MG63 (cell line): Measurements from ENCODE around the gene SLC17A7. TPM values are rescaled to one million over a fixed set of nuclear protein-coding genes. Genes with fewer than 3 reads are reported as not detected.

Experiments
- DNase-seq: peaks from one replicate; pipeline ENCODE4 v3.0.0-alpha.2; 2020
- H3K27me3 ChIP-seq: fragments of 250-450 bp; sonication (Bioruptor Pico); 2 replicates; pipeline ENCODE4 v1.5.1; 2020; ENCODE audit warnings: mild to moderate bottlenecking, moderate library complexity
- H3K36me3 ChIP-seq: fragments of 250-450 bp; sonication (Bioruptor Pico); 2 replicates; pipeline ENCODE4 v1.5.1; 2020; ENCODE audit warnings: mild to moderate bottlenecking, moderate library complexity
- H3K4me3 ChIP-seq: fragments of 250-450 bp; sonication (Bioruptor Pico); 2 replicates; pipeline ENCODE4 v1.5.1; 2020; ENCODE audit warnings: mild to moderate bottlenecking, moderate library complexity
- H3K9me3 ChIP-seq: fragments of 250-450 bp; sonication (Bioruptor Pico); 2 replicates; pipeline ENCODE4 v1.5.1; 2020; ENCODE audit warnings: mild to moderate bottlenecking, moderate library complexity
- total RNA-seq: library from RNA; depleted of rRNA; stranded (reverse); fragments of >200 nt; shearing (Covaris generic); gene quantifications from 2 replicates; pipeline ENCODE4 v1.2.3, GENCODE V29; 2014; ENCODE audit warnings: low replicate concordance

The SLC17A7 gene
- total RNA-seq, 1 experiment from 2014 or later = not detected

DNA sequence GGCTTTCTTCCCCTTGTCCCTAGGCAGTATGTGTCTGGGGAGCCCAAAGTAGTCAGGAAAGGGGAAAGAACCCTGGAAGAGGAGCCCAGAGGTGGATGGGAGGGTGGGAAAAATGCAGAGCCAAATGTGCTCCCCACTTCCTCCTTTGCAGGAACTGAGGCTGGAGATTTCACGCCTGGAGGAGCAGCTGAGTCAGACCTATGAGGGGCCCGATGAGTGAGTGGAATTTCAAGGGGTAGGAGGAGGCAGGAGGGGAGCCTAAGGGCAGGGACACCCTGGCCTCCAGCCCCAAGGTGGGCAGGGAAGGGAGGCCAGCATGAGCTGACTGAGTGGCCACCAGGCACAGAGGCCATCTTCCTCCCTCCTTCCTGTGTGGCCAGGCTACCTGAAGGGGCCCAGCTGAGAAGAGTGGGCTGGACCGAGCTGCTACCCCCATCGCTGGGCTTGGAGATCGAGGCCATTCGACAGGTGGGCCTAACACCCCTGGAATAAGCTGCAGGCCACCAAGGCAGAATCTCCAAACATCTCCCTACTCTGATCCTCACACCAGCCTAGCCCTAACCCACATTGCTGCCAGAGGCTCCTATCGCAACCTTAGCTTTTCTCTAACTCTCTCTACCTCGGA lies 32.4 kb downstream of the SLC17A7 start:
- H3K36me3 ChIP-seq = no peaks in the 10 kb centered on the region
- H3K4me3 ChIP-seq = no peak overlapping the region
- no peaks in the 10 kb centered on the region for H3K27me3 ChIP-seq
- DNase-seq = no peak
- H3K9me3 ChIP-seq = no peaks in the 10 kb centered on the region

DNA sequence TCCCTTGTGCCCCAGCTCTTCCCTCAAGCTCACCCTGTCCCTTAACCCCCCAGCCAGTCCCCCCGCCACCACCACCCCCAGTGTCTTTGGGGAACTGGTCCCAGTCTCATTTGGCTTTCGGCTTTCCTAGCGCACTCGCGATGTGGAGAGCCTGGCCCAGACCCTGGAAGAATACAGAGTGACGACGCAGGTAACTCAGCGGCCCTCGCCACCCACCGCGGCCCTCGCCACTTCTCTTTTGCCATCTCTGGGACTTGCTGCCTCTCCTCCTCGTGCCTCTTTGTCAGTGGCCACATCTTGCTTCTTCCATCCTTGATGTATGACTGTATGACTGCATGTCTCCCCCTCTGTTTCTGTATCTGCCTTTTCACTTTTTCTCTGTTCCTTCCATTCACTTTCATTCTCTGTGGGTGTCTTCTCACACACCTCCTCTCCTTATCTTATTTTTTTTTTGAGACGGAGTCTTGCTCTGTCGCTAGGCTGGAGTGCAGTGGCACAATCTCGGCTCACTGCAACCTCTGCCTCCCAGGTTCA lies 33.8 kb downstream of the SLC17A7 start:
- no peaks in the 10 kb centered on the region for H3K27me3 ChIP-seq
- no peak for DNase-seq
- H3K36me3 ChIP-seq = no peaks in the 10 kb centered on the region
- H3K9me3 ChIP-seq = no peaks in the 10 kb centered on the region
- H3K4me3 ChIP-seq = no peak overlapping the region

DNA sequence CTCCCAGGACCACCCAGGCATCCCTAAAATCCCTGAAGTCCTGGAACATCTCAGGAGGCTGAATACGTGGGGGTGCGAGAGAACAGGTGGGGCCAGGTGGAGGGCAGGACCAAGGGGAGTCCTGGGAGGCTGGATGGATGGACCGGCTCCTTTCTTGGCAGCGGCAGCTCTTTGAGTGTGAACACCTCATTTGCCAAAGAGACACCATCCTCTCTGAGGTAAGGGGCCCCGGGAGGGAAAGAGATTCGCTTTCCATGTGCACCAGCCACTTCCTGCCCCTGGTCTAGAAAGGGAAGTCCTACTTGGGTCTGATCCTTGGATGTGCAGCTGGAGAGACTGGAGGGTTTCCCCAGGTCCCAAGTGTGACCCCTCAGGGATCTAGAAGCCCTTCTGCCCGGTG lies 34.2 kb downstream of the SLC17A7 start:
- DNase-seq = no peak
- Histone ChIP-seq H3K27me3 (no peaks in the 10 kb centered on the region), H3K9me3 (no peaks in the 10 kb centered on the region), H3K36me3 (no peaks in the 10 kb centered on the region), H3K4me3 (no peak overlapping the region)

DNA sequence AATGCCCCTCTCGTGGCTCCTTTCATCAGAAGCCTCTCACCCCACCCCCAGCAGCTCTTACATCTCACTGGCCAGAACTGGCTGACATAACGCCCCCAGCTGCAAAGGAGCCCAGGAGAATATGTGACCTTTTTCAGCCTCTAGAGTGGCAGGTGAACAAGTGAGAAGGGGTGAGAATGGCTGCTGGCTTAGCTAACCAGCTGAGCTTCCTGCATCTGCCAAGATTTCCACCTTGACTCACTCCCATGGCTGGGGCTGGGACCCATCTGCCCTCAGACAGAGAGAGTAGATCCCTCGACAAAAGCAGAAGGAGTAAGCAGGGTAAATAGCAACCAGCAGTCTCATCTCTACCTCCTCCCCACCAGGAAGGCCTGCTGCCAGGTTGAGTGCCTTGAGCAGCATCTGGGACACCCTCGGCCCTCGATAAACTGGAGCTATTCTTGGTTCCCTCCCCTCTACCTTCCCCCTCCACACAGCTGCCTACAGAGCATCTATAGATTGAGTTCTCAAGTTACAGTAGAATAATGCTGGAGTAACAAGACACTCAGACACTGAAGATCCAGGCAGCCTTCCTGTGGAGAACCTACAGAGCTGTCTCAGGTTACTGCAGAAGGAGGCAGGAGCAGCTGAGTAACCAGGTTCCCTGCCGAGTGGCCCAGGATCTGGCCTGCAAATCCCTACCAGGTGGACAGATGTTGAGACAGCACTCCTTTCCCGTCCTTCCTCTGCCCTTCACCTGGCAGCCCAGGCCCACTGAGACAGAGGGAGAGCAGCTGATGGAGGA lies 37.7 kb downstream of the SLC17A7 start:
- no peak for DNase-seq
- no peak overlapping the region for H3K4me3 ChIP-seq
- no peaks in the 10 kb centered on the region for H3K36me3 ChIP-seq
- no peaks in the 10 kb centered on the region for H3K27me3 ChIP-seq
- H3K9me3 ChIP-seq = no peaks in the 10 kb centered on the region

DNA sequence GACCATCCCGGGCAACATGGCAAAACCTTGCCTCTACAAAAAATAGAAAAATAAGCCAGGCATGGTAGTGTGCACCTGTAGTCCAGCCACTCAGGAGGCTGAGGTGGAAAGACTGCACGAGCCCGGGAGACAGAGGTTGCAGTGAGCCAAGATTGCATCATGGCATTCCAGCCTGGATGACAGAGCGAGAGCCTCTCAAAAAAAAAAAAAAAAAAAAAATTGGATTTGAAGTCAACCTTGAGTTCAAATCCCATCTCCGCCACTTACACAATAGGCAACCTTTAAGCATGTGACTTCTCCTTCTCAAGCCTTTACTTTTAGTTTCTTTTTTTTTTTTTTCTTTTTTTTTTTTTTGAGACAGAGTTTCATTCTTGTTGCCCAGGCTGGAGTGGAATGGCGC lies 41.3 kb downstream of the SLC17A7 start:
- no peaks in the 10 kb centered on the region for H3K27me3 ChIP-seq
- DNase-seq = no peak
- no peaks in the 10 kb centered on the region for H3K36me3 ChIP-seq
- H3K4me3 ChIP-seq = no peak overlapping the region
- H3K9me3 ChIP-seq = no peaks in the 10 kb centered on the region

DNA sequence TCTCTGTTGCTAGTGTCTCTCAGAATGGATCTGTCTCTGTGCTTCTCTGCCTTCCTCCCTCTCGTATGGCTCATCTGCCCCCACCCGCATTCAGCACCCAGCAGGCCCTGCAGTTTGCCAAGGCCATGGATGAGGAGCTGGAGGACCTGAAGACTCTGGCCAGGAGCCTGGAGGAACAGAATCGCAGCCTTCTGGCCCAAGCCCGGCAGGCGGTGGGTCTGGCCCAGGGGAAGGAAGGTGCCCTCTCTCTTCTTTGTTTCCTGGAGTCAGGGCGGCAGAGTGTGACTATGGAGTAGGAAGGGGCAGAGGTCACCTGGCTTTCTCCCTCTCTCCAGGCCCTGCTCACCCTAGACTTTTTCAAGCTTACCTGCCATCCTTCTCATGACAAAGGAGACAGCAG lies 42.4 kb downstream of the SLC17A7 start:
- DNase-seq = no peak
- H3K27me3 ChIP-seq = no peaks in the 10 kb centered on the region
- H3K36me3 ChIP-seq = no peaks in the 10 kb centered on the region
- no peak overlapping the region for H3K4me3 ChIP-seq
- H3K9me3 ChIP-seq = no peaks in the 10 kb centered on the region

DNA sequence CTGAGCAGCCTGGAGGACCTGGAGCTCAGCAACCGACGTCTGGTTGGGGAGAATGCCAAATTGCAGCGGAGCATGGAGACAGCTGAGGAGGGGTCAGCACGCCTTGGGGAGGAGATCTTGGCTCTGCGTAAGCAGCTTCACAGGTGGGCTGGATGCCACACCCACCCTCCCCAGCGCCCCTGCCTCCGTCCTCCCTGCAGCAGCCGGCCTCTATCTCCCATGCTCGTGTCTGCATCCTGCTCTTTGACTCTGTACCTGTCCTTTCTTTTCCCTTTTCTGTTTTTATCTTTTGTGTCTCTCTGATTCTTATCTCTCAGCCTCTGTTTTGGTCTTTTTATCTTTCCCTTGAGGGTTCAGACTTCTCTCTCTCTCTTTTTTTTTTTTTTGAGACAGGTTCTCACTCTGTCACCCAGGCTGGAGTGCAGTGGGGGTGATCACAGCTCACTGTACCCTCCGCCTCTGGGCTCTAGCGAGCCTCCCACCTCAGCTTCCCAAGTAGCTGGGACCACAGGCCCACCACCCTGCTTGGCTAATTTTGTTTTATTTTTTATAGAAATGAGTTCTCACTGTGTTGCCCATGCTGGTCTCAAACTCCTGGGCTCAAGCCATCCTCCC lies 43.2 kb downstream of the SLC17A7 start:
- H3K9me3 ChIP-seq = no peaks in the 10 kb centered on the region
- no peak for DNase-seq

DNA sequence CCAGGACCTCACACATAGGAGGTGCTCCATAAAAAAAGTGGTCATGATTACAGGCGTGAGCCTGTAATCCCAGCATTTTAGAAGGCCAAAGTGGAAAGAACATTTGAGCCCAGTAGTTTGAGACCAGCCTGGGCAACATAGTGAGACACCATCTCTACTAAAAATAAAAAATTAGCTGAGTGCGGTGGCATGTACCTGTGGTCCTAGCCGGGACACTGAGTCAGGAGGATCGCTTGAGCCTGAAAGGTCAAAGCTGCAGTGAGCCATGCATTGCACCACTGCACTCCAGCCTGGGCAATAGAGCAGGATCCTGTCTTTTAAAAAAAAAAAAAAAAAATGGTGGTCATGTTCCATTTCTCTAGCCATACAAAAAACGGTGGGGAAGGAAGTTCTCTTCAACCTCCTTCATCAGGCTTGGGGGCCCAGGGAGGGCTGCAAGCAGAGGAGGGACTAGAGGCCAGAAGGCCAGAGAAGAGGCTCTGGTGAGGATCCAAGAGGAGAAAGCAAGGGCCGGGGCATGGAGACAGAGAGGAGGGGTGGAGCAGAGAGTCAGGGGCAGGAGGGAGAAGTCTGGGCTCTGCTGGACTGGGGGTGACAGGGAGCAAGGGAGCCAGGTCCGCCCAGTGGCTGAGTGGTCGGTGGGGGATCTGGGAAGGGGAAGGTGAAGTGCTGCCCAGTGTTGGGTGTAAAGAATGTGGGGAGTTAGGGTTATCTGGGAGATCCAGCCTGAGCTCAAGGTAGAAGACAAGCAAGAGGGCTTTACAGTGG lies 44.4 kb downstream of the SLC17A7 start:
- Histone ChIP-seq H3K4me3 (no peak overlapping the region), H3K27me3 (peaks cover 5% of the 10 kb centered on the region), H3K9me3 (no peaks in the 10 kb centered on the region), H3K36me3 (no peaks in the 10 kb centered on the region)
- no peak for DNase-seq

More for the DNA sequence above, 43.2 kb downstream of the SLC17A7 start:
- Histone ChIP-seq H3K27me3 (no peaks in the 10 kb centered on the region), H3K36me3 (no peaks in the 10 kb centered on the region), H3K4me3 (no peak overlapping the region)

DNA sequence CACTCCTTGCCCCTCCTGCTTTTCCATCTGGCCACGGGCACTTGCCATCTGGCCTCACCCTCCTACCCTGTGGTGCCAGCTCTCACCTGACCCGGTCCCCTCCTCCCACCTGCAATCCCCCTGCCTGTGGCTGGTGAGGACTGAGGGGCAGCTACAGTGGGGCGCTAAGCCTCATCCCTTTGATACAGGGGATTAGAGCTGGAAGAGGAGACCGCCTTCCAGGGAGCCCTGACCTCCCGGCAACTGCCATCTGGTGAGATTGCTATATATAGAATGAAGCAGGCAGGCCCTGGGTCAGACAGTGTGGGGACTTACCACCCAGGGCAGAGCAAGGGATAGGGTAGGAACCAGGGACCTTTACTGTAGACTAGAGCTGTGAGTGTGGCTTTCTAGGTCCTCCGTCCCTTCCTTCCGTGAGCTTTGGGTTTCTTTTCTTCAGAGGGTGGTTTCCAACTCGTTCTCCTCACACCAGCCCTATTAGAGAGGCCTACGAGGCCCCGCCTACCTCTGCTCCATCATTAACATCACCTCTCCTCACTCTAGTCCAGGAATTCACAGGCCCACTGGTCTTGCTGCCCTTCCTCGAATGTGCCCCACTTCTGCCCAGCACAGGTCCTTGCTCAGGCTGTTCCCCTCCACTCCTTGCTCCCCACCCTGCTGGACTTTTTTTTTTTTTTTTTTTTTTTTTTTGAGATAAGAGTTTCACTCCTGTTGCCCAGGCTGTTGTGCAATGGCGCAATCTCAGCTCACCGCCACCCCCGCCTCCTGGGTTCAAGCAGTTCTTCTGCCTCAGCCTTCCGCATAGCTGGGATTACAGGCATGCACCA lies 45.5 kb downstream of the SLC17A7 start:
- no peak for DNase-seq
- Histone ChIP-seq H3K4me3 (no peak overlapping the region), H3K27me3 (peaks cover 5% of the 10 kb centered on the region), H3K36me3 (no peaks in the 10 kb centered on the region), H3K9me3 (no peaks in the 10 kb centered on the region)

DNA sequence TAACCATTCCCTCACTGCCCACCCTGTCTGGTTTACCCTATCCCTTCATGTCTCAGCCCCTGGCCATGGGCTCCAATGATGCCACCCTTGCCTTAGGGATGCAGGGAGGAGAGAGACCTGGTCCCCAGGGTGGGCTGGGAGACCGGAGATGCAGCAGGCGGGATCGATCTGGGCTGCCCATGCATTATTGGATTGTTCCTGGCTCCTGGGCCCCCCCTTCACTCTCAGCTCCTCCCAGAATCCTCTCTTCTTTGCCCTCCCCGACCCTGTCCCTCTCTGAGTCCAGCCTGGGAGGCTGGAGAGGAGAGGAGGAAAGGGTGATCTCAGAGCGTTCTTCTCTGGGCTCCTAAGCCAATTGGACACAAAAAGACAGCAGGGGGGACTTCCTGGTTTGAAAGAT lies 47.4 kb downstream of the SLC17A7 start:
- DNase-seq = no peak
- H3K9me3 ChIP-seq = no peaks in the 10 kb centered on the region
- no peak overlapping the region for H3K4me3 ChIP-seq
- H3K27me3 ChIP-seq = peaks cover 7% of the 10 kb centered on the region
- no peaks in the 10 kb centered on the region for H3K36me3 ChIP-seq

DNA sequence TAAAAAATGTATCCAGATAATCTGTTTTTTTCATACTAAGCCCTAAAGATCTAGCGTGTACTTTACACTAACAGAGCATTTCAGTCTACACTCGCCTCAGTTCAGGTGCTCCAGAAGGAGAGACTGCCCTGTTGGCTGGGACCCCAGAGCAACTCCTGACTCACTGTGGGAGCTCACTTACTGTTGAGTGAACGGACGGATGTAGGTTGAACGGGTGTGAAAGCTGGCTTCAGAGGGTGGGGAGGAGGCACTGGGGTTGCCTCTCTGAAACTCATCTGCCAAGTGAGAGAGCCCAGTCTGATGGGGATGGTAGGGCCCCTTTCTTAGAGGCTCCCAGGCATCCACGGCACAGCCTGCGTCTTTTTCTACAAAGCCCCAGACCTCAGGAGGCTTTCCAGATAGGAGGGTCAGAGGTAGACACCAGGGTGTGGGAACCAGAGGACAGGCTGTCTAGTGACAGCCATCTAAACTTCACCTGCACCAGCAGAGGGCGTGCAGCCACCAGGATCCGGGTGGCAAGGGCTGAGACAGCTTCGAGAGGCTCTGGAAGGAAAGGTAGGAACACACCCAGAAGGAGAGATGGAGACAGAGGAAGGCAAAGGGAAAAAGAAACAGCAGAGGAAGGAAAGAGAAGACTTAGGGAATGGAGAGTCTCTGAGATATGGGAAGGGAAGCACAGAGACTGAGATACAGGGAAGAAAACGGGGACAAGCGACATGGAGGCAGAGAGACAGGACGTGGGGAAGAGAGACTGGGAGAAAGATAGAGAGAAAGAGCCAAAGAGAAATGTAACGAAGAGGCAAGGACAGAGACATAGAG lies 49.5 kb downstream of the SLC17A7 start:
- Histone ChIP-seq H3K27me3 (peaks cover 7% of the 10 kb centered on the region), H3K36me3 (no peaks in the 10 kb centered on the region), H3K9me3 (no peaks in the 10 kb centered on the region), H3K4me3 (no peak overlapping the region)
- peak; percentile 67 for DNase-seq

DNA sequence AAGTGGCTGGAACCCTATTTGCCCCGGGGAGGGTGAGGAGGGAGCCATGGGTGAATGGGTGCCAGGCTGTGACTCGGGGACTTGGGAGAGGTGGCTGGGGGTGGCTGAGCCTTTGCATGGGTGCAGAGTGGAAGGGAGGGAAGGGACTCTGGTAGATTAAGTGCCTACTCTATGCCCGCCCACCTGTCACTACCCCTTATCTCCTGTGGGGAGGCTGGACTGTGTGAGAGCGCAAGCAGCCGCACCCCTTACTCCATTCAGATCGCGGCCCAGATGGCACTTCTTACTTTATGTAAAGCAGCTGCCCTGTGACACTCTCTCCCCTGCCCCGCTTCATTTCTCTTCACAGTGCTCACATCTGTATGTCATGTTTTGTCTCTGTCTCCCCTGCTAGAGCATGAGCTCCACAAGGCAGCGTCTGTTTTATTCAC lies 50.4 kb downstream of the SLC17A7 start:
- H3K36me3 ChIP-seq = no peaks in the 10 kb centered on the region
- H3K9me3 ChIP-seq = no peaks in the 10 kb centered on the region
- H3K27me3 ChIP-seq = peaks cover 7% of the 10 kb centered on the region
- no peak overlapping the region for H3K4me3 ChIP-seq
- DNase-seq = no peak

DNA sequence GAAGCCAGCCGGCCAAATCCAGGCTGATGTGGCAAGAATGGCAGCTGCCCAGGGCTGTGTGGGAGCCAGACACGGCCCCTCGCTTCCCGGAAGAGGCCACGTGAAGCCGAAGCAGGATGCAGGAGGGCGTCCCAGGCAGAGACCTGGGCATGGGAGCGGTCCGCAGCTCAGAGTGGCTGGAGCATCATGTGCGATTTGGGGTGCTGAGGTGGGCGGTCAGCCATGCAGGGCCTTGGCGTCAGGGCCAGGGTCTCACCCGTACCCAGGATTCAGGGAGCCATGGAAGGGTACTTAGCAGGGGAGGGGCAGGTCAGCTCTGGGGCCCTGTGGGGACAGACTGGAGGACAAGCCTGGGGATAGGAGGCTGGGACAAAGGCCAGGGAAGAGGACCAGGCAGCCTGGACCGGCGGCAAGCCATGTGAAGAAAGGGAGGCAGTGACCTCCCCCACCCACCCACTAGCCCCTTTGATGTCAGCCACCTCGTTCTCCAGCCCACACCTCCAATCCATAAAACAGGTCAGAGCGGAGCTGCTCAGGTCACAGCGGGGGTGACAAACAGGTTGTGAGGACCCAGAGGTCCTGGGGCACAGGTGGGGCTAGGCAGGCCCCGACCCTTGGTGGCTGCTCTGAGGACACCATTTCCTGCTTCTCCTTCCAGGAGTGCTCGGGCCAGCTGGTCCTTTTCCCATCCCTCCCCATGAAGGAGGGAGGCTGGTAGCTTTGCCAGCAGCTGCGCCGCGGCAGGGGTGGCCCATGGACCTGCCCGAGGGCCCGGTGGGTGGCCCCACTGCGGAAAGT lies 51.0 kb downstream of the SLC17A7 start:
- H3K27me3 ChIP-seq = peaks cover 10% of the 10 kb centered on the region
- no peaks in the 10 kb centered on the region for H3K36me3 ChIP-seq
- H3K9me3 ChIP-seq = no peaks in the 10 kb centered on the region; the same call in 1 of the 2 replicates
- no peak overlapping the region for H3K4me3 ChIP-seq
- DNase-seq = no peak

DNA sequence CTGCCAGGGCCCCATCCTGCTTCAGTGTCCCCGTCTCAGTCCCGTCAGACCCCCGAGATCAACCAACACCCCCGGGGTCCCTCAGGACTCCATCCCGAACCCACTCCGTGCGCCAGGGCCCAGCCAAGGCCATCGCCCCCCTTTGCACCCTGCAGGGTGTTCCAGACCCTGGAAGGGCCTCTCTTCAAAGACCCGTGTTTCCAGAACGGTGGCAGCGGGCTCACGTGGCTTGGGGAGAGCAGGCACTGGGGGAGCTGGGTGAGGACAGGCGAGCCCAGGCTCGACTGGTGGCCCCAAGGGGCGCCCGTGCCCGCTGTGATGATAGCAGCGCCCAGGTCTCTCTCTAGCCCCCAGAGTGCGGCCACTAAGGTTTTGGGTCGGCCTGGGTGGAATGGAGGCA lies 51.9 kb downstream of the SLC17A7 start:
- DNase-seq = no peak
- Histone ChIP-seq H3K9me3 (no peaks in the 10 kb centered on the region; the same call in 1 of the 2 replicates), H3K27me3 (peaks cover 12% of the 10 kb centered on the region), H3K36me3 (no peaks in the 10 kb centered on the region), H3K4me3 (no peak overlapping the region)

DNA sequence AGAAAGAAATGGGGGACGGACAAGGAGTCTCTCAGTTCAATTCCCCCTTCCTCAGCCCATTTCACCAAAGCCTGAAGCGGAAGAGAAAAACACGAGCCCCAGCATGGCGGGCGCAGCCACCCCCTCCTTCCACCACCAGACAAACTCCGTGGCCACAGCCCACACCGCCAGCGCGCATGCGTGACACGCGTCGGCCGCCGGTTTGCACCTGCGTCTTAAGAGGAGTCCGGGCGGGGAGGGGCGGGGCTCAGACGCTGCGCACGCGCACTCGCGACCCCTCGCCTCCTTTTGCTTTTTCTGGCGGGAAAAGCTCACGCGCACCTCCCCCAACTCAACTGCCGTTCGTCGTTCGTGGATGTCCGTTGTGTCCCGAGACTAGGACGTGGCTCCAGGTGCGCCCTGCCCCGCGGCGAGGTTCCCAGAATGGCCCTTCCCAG lies 53.4 kb downstream of the SLC17A7 start, which contains the start of gene KASH5:
KASH5 (plus strand) TSS at position 314 of the 437 bp plus-strand sequence. CDS start 2,635 bp downstream, outside the sequence.
- DNase-seq = peak; percentile 34
- H3K36me3 ChIP-seq = no peaks in the 10 kb centered on the region
- H3K27me3 ChIP-seq = peaks cover 14% of the 10 kb centered on the region
- peaks cover 5% of the 10 kb centered on the region for H3K9me3 ChIP-seq
- H3K4me3 ChIP-seq = no peak within 1 kb of the TSS
